Astrocyte (in vitro differentiated cells and primary cell): ENCODE measurements around the gene CNNM2. TPM values are rescaled to one million over a fixed set of nuclear protein-coding genes. Genes with fewer than 3 reads are reported as not detected.

ENCODE experiments used
- DNase-seq: peaks from one replicate; pipeline ENCODE4 v3.0.0-alpha.2; 2010; ENCODE audit warnings: low read depth
- FAIRE-seq: peaks from 2 replicates; lab custom pipeline; 2011; peaks lifted over from hg19 to GRCh38; lab: Jason Lieb, UNC
- H2AFZ ChIP-seq: 2 replicates; pipeline ENCODE4 v1.6.0; 2012; ENCODE audit warnings: low read depth, low read length, inconsistent platforms
- H3K27ac ChIP-seq: 2 replicates; pipeline ENCODE4 v1.5.1; 2011; ENCODE audit warnings: low read depth, low read length, inconsistent platforms
- H3K27me3 ChIP-seq: 2 replicates; pipeline ENCODE4 v1.6.0; 2011; ENCODE audit warnings: low read length, inconsistent platforms; ENCODE audit not compliant: insufficient read depth
- H3K36me3 ChIP-seq: 2 replicates; pipeline ENCODE4 v1.5.1; 2011; ENCODE audit warnings: low read length, inconsistent platforms; ENCODE audit not compliant: insufficient read depth
- H3K4me1 ChIP-seq: 2 replicates; pipeline ENCODE4 v1.5.1; 2011; ENCODE audit warnings: low read length, inconsistent platforms; ENCODE audit not compliant: insufficient read depth
- H3K4me2 ChIP-seq: 2 replicates; pipeline ENCODE4 v1.6.0; 2012; ENCODE audit warnings: low read length, inconsistent platforms
- H3K4me3 ChIP-seq: 2 replicates; pipeline ENCODE4 v1.5.1; 2011; ENCODE audit warnings: low read depth, mild to moderate bottlenecking, low read length, inconsistent platforms; ENCODE audit not compliant: insufficient read depth
- H3K79me2 ChIP-seq: 2 replicates; pipeline ENCODE4 v1.6.0; 2012; ENCODE audit warnings: mild to moderate bottlenecking, low read length, inconsistent platforms; ENCODE audit not compliant: insufficient read depth
- H3K9ac ChIP-seq: 2 replicates; pipeline ENCODE4 v1.6.0; 2012; ENCODE audit warnings: mild to moderate bottlenecking, low read length, inconsistent platforms
- H3K9me3 ChIP-seq: 2 replicates; pipeline ENCODE4 v1.5.1; 2012; ENCODE audit warnings: low read depth, mild to moderate bottlenecking, low read length, inconsistent platforms; ENCODE audit not compliant: insufficient read depth
- H4K20me1 ChIP-seq: 2 replicates; pipeline ENCODE4 v1.6.0; 2012; ENCODE audit warnings: low read length, inconsistent platforms; ENCODE audit not compliant: insufficient read depth
- H3K27ac Mint-ChIP-seq: one replicate; pipeline ENCODE4 v1.8.0; 2021; ENCODE audit warnings: mild to moderate bottlenecking, mixed read lengths; ENCODE audit not compliant: unreplicated experiment
- H3K27me3 Mint-ChIP-seq: one replicate; pipeline ENCODE4 v1.8.0; 2021; ENCODE audit warnings: low read depth, mixed read lengths; ENCODE audit not compliant: unreplicated experiment
- H3K36me3 Mint-ChIP-seq: one replicate; pipeline ENCODE4 v1.8.0; 2021; ENCODE audit warnings: low read depth, mixed read lengths; ENCODE audit not compliant: unreplicated experiment
- H3K4me1 Mint-ChIP-seq: one replicate; pipeline ENCODE4 v1.8.0; 2021; ENCODE audit warnings: low read depth, mixed read lengths; ENCODE audit not compliant: unreplicated experiment
- H3K4me3 Mint-ChIP-seq: one replicate; pipeline ENCODE4 v1.8.0; 2021; ENCODE audit warnings: mild to moderate bottlenecking, moderate library complexity, mixed read lengths; ENCODE audit not compliant: unreplicated experiment
- H3K9me3 Mint-ChIP-seq: one replicate; pipeline ENCODE4 v1.8.0; 2021; ENCODE audit warnings: mild to moderate bottlenecking, mixed read lengths; ENCODE audit not compliant: unreplicated experiment
- EZH2 ChIP-seq: IDR thresholded peaks from 2 replicates; pipeline ENCODE4 v1.6.1; 2012; ENCODE audit warnings: mild to moderate bottlenecking, low read length, inconsistent platforms; ENCODE audit not compliant: insufficient read depth
- total RNA-seq: library from RNA; stranded (reverse); gene quantifications from 2 replicates; pipeline ENCODE4 v1.2.1, GENCODE V29; 2021
- TF ChIP-seq, protein P1 (sequence below): IDR thresholded peaks from 2 replicates; pipeline ENCODE4 v1.5.1; 2011; ENCODE audit warnings: low read depth, mild to moderate bottlenecking, inconsistent platforms, low read length, moderate library complexity; ENCODE audit not compliant: insufficient read depth

CNNM2 gene
- total RNA-seq, 1 donor from 2014 or later, result 9.9 TPM

DNA sequence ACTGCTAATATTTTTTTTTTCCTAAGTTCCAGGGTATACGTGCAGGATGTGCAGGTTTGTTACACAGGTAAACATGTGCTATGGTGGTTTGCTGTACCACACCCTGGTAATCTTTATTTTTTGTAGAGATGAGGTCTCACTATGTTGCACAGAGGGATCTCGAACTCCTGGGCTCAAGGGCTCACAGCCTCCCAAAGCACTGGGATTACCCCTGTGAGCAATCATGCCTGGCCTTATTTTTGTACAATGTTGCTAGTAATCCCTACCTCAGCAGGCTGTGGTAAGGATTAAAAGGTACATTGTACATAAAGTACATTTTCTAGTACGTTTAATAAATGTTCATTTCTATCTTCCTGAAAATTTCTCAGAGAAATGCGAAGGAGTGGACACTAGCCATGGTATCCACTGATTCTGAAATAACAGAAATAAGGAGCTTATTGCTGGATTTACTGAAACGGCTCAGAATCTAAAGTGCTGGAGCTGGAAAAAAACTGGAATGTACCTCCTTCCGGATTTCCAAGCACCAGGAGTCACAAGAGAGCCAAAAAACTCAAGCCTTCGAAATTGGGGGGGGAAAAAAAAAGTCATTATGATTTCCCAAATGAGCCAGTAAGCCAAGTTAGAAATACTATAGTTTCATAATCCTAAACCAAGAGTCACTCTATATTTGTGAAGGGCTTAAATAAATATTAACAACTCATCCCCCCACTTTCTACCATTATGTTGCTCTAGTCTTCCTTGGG, 205.4 kb downstream of the CNNM2 start:
- no peak overlapping the region for H3K4me2 ChIP-seq
- no peak overlapping the region for H3K4me3 ChIP-seq
- peaks cover 55% of the 10 kb centered on the region for H4K20me1 ChIP-seq
- Mint-ChIP-seq H3K9me3 (no peaks in the 10 kb centered on the region), H3K27ac (no peak overlapping the region), H3K4me1 (peaks cover 25% of the 10 kb centered on the region), H3K36me3 (peaks cover 8% of the 10 kb centered on the region), H3K4me3 (no peak overlapping the region), H3K27me3 (no peaks in the 10 kb centered on the region)
- no peaks in the 10 kb centered on the region for H3K9me3 ChIP-seq
- TF ChIP-seq EZH2, result no peak
- TF ChIP-seq, protein P1, sequence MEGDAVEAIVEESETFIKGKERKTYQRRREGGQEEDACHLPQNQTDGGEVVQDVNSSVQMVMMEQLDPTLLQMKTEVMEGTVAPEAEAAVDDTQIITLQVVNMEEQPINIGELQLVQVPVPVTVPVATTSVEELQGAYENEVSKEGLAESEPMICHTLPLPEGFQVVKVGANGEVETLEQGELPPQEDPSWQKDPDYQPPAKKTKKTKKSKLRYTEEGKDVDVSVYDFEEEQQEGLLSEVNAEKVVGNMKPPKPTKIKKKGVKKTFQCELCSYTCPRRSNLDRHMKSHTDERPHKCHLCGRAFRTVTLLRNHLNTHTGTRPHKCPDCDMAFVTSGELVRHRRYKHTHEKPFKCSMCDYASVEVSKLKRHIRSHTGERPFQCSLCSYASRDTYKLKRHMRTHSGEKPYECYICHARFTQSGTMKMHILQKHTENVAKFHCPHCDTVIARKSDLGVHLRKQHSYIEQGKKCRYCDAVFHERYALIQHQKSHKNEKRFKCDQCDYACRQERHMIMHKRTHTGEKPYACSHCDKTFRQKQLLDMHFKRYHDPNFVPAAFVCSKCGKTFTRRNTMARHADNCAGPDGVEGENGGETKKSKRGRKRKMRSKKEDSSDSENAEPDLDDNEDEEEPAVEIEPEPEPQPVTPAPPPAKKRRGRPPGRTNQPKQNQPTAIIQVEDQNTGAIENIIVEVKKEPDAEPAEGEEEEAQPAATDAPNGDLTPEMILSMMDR, result no peak
- H3K27ac ChIP-seq, result no peak overlapping the region
- no peaks in the 10 kb centered on the region for H3K36me3 ChIP-seq
- no peak overlapping the region for H3K9ac ChIP-seq
- no peak for DNase-seq
- peaks cover 7% of the 10 kb centered on the region for H3K4me1 ChIP-seq
- no peaks in the 10 kb centered on the region for H3K27me3 ChIP-seq
- FAIRE-seq, result no peak
- H3K79me2 ChIP-seq, result peaks cover 18% of the 10 kb centered on the region
- no peak overlapping the region for H2AFZ ChIP-seq

DNA sequence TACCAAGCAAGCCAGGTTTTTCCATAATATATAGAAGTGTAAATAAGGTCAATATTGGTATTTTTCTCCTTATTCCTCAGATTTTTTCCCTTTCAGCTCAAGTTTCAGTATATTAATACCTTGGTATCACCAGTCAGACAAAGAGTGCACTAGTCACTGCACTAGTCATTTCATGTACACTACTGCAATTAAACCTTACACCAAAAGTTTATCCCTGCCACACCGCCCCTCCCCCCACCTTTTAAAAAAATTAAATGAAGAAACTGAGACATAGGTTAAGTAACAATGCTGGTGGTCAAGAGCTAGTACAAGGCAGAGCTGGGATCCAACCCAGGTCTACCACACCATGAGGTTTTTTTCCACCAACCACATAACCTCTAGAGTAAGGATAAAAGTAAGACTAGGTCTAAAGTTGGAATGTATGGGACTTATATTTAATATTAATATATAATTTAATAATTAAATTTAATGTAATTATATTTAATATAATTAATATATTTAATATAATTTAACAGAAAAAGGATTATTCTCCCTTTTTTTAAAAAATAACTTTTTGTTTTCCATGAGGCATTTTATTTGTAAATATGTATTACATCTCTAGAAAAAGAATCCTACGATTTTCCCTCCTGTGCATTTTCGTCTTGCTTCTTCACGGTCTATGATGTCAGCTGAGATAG, 206.5 kb downstream of the CNNM2 start:
- peaks cover 7% of the 10 kb centered on the region for H3K4me1 ChIP-seq
- H3K9ac ChIP-seq, result no peak overlapping the region
- H3K9me3 ChIP-seq, result no peaks in the 10 kb centered on the region
- FAIRE-seq, result no peak
- H3K79me2 ChIP-seq, result peaks cover 15% of the 10 kb centered on the region
- TF ChIP-seq, protein P1, result no peak
- no peak for TF ChIP-seq EZH2
- H3K27ac ChIP-seq, result no peak overlapping the region
- H4K20me1 ChIP-seq, result peaks cover 52% of the 10 kb centered on the region
- DNase-seq, result no peak
- no peak overlapping the region for H3K4me3 Mint-ChIP-seq
- H2AFZ ChIP-seq, result no peak overlapping the region
- no peaks in the 10 kb centered on the region for H3K27me3 Mint-ChIP-seq
- peak overlapping the region; percentile 48 for H3K27ac Mint-ChIP-seq
- peaks cover 6% of the 10 kb centered on the region for H3K36me3 Mint-ChIP-seq
- no peak overlapping the region for H3K4me2 ChIP-seq
- H3K4me1 Mint-ChIP-seq, result peaks cover 23% of the 10 kb centered on the region
- no peaks in the 10 kb centered on the region for H3K36me3 ChIP-seq
- H3K4me3 ChIP-seq, result no peak overlapping the region
- no peaks in the 10 kb centered on the region for H3K9me3 Mint-ChIP-seq
- H3K27me3 ChIP-seq, result no peaks in the 10 kb centered on the region
